Chondrocyte (in vitro differentiated cells): Measurements from ENCODE around the gene PPP5C. TPM values are rescaled to one million over a fixed set of nuclear protein-coding genes. Genes with fewer than 3 reads are reported as not detected.

Source experiments
- DNase-seq: peaks from one replicate; pipeline ENCODE4 v3.0.0; 2021; ENCODE audit warnings: mixed read lengths, low spot score
- H3K27ac Mint-ChIP-seq: one replicate; pipeline ENCODE4 v1.8.0; 2021; ENCODE audit warnings: mild to moderate bottlenecking, moderate library complexity, mixed read lengths; ENCODE audit not compliant: unreplicated experiment
- H3K27me3 Mint-ChIP-seq: 2 replicates; pipeline ENCODE4 v1.8.0; 2021; ENCODE audit warnings: low read depth, mixed read lengths
- H3K36me3 Mint-ChIP-seq: 2 replicates; pipeline ENCODE4 v1.8.0; 2021; ENCODE audit warnings: low read depth, mixed read lengths
- H3K4me1 Mint-ChIP-seq: 2 replicates; pipeline ENCODE4 v1.8.0; 2021; ENCODE audit warnings: low read depth, mild to moderate bottlenecking, mixed read lengths
- H3K4me3 Mint-ChIP-seq: one replicate; pipeline ENCODE4 v1.8.0; 2021; ENCODE audit warnings: mild to moderate bottlenecking, moderate library complexity, mixed read lengths; ENCODE audit not compliant: unreplicated experiment
- H3K9me3 Mint-ChIP-seq: 2 replicates; pipeline ENCODE4 v1.8.0; 2021; ENCODE audit warnings: low read depth, mixed read lengths
- long read RNA-seq: library from polyadenylated mRNA; stranded (forward); transcript quantifications from one replicate; pipeline ENCODE4 v2.0.0, GENCODE V29; 2021
- total RNA-seq: library from RNA; stranded (reverse); gene quantifications from 3 replicates; pipeline ENCODE4 v1.2.1, GENCODE V29; 2021
- TF ChIP-seq, protein P1 (sequence below): fragments of 200-600 bp; sonication (generic); IDR thresholded peaks from 2 replicates; pipeline ENCODE4 v1.5.0; 2021; ENCODE audit warnings: antibody characterized with exemption, mild to moderate bottlenecking, moderate library complexity

Gene PPP5C
- 62.5 to 90.6 TPM (median 62.6 TPM) in 3 replicates for total RNA-seq
- long read RNA-seq, transcript PPP5C-201 (13 exons, 2,109 nt): major isoform, 92 of 116 reads
- long read RNA-seq, partial matches to known transcripts: 10 of 116 reads
- long read RNA-seq, other reads (novel, unspliced or antisense): 10 of 116 reads

- peak; percentile 98 for DNase-seq
- peaks cover 53% of the 10 kb centered on the region for H3K4me1 Mint-ChIP-seq
- TF ChIP-seq, protein P1, sequence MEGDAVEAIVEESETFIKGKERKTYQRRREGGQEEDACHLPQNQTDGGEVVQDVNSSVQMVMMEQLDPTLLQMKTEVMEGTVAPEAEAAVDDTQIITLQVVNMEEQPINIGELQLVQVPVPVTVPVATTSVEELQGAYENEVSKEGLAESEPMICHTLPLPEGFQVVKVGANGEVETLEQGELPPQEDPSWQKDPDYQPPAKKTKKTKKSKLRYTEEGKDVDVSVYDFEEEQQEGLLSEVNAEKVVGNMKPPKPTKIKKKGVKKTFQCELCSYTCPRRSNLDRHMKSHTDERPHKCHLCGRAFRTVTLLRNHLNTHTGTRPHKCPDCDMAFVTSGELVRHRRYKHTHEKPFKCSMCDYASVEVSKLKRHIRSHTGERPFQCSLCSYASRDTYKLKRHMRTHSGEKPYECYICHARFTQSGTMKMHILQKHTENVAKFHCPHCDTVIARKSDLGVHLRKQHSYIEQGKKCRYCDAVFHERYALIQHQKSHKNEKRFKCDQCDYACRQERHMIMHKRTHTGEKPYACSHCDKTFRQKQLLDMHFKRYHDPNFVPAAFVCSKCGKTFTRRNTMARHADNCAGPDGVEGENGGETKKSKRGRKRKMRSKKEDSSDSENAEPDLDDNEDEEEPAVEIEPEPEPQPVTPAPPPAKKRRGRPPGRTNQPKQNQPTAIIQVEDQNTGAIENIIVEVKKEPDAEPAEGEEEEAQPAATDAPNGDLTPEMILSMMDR: peak; percentile 91
- peak within 1 kb of the TSS; percentile 94 for H3K27ac Mint-ChIP-seq
- peaks cover 8% of the 10 kb centered on the region for H3K36me3 Mint-ChIP-seq
- no peaks in the 10 kb centered on the region for H3K27me3 Mint-ChIP-seq
- peak within 1 kb of the TSS; percentile 97 for H3K4me3 Mint-ChIP-seq
- no peaks in the 10 kb centered on the region for H3K9me3 Mint-ChIP-seq
Measured at GRCh38 chr19:46346821-46347571, at the start of gene PPP5C. Gene PPP5C (plus strand): TSS chr19:46347087. CDS start chr19:46347097, 10 bp downstream.

DNA sequence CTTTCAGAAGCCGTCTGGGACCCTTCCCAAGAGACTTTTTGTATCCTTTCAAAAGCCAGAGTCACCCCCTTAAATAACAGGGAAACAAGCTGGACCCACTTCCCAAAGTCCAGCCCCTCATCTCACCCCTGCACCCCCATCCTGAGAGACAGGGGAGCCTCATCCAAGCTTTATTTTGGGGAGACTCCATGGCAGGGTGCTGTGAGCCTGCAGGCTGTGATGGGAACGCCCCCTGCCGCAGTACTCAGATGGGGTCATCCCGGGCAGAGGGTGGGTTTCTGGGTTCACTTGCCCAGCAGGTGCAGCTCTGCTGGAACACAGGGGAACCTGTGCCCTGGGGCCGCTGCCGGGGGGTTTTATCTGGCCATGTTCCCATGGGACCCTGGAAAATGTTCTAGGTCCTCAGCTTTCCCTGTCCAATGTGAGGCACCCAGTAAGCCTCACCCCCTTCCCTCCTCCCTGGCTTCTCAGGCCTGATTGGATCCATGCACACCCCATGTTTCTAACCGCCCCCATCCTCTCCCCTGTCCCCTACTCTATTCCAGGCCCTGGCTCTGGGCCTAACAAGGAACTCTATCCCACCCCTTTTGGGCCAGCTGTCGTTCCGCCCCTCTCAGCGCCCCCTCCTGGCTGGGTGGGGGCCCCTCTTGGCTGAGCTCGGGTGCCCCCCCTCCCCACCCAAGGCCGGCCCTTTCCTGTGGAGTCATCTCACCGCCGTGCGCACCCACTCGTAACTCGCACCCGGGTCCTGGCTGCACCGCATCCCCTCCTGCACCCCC, 49.0 kb upstream of the PPP5C start:
- Mint-ChIP-seq H3K27ac (peak overlapping the region; percentile 94), H3K4me3 (peak overlapping the region; percentile 77), H3K27me3 (no peaks in the 10 kb centered on the region), H3K36me3 (no peaks in the 10 kb centered on the region), H3K9me3 (peaks cover 2% of the 10 kb centered on the region), H3K4me1 (peaks cover 57% of the 10 kb centered on the region)
- TF ChIP-seq, protein P1: peak; percentile 68
- no peak for DNase-seq

GRCh38 chr19:46298479-46299003, 48.3 kb upstream of the PPP5C start:
- Mint-ChIP-seq H3K27ac (peak overlapping the region; percentile 94), H3K27me3 (no peaks in the 10 kb centered on the region), H3K36me3 (no peaks in the 10 kb centered on the region), H3K4me3 (peak overlapping the region; percentile 77), H3K4me1 (peaks cover 63% of the 10 kb centered on the region), H3K9me3 (peaks cover 2% of the 10 kb centered on the region)
- TF ChIP-seq, protein P1: peak; percentile 25
- no peak for DNase-seq

GRCh38 chr19:46299004-46299509, 47.8 kb upstream of the PPP5C start:
- peaks cover 65% of the 10 kb centered on the region for H3K4me1 Mint-ChIP-seq
- peak overlapping the region; percentile 94 for H3K27ac Mint-ChIP-seq
- TF ChIP-seq, protein P1: no peak
- no peaks in the 10 kb centered on the region for H3K27me3 Mint-ChIP-seq
- H3K9me3 Mint-ChIP-seq: peaks cover 2% of the 10 kb centered on the region
- peak; percentile 98 for DNase-seq
- H3K36me3 Mint-ChIP-seq: peaks cover 2% of the 10 kb centered on the region
- peak overlapping the region; percentile 77 for H3K4me3 Mint-ChIP-seq

- Mint-ChIP-seq H3K36me3 (peaks cover 8% of the 10 kb centered on the region), H3K27me3 (no peaks in the 10 kb centered on the region), H3K4me1 (peaks cover 71% of the 10 kb centered on the region), H3K9me3 (peaks cover 2% of the 10 kb centered on the region), H3K4me3 (peak overlapping the region; percentile 77), H3K27ac (peak overlapping the region; percentile 94)
- TF ChIP-seq, protein P1: no peak
- DNase-seq: no peak
Measured at GRCh38 chr19:46299695-46300094, 47.2 kb upstream of the PPP5C start.
